SK-N-SH (cell line): ENCODE results near the gene FAM162A. TPM values are rescaled to one million over a fixed set of nuclear protein-coding genes. Genes with fewer than 3 reads are reported as not detected.

ENCODE experiments used
- CTCF ChIA-PET: fragments of 300-600, 350-600 bp; formaldehyde crosslinking; extraction: SDS; loops from one replicate; lab custom pipeline; 2021; lab: Yijun Ruan, JAX
- POLR2A ChIA-PET: fragments of 350-600 bp; sonication (Branson Sonifier 250); formaldehyde crosslinking; extraction: SDS; loops from one replicate; lab custom pipeline; 2020; ENCODE audit warnings: antibody characterized with exemption, inconsistent platforms; lab: Yijun Ruan, JAX
- DNase-seq: peaks from one replicate; pipeline ENCODE4 v3.0.0; 2012
- H2AFZ ChIP-seq: fragments of 200-600 bp; sonication (generic); 2 replicates; pipeline ENCODE4 v1.8.1; 2016; ENCODE audit warnings: antibody characterized with exemption, mild to moderate bottlenecking, low read depth
- H3F3A ChIP-seq: fragments of 200-600 bp; sonication (generic); replicated peaks from 2 replicates; pipeline ENCODE3; 2016; ENCODE audit warnings: antibody characterized with exemption, mild to moderate bottlenecking; ENCODE audit not compliant: insufficient read depth
- H3K27ac ChIP-seq, 2 experiments: fragments of 200-500 bp in 1 of 2; fragments of 200-600 bp in 1 of 2; sonication (Bioruptor generic) in 1 of 2; sonication (generic), shearing (Covaris generic) in 1 of 2; 2 replicates each; pipeline versions ENCODE4 v1.5.1 to v1.6.1; 2014 to 2016; ENCODE audit warnings: low read depth in 2 of 2, inconsistent platforms in 1 of 2, low read length in 1 of 2, mild to moderate bottlenecking in 1 of 2, mixed read lengths in 1 of 2
- H3K27me3 ChIP-seq: fragments of 200-600 bp; sonication (generic), shearing (Covaris generic); 2 replicates; pipeline ENCODE4 v1.6.1; 2016; ENCODE audit warnings: mixed run types; ENCODE audit not compliant: insufficient read depth
- H3K36me3 ChIP-seq, 2 experiments: fragments of 200-500 bp in 1 of 2; fragments of 200-600 bp in 1 of 2; sonication (Bioruptor generic) in 1 of 2; sonication (generic) in 1 of 2; replicated peaks in 1 of 2; 2 replicates each; pipeline versions ENCODE3 to v1.5.1; 2014 to 2016; ENCODE audit warnings: low read length in 1 of 2, mild to moderate bottlenecking in 1 of 2; ENCODE audit not compliant: insufficient read depth in 2 of 2, control insufficient read depth in 1 of 2
- H3K4me1 ChIP-seq, 2 experiments: fragments of 200-500 bp in 1 of 2; fragments of 200-600 bp in 1 of 2; sonication (Bioruptor generic) in 1 of 2; sonication (generic), shearing (Covaris generic) in 1 of 2; 2 replicates each; pipeline versions ENCODE4 v1.5.1 to v1.6.1; 2014 to 2016; ENCODE audit warnings: low read depth in 1 of 2, low read length in 1 of 2, mixed run types in 1 of 2; ENCODE audit not compliant: insufficient read depth in 2 of 2, control insufficient read depth in 1 of 2
- H3K4me2 ChIP-seq: fragments of 200-600 bp; sonication (generic), shearing (Covaris generic); 2 replicates; pipeline ENCODE4 v1.6.1; 2017; ENCODE audit warnings: mixed run types
- H3K4me3 ChIP-seq, 2 experiments: fragments of 200-500 bp in 1 of 2; fragments of 200-600 bp in 1 of 2; sonication (Bioruptor generic) in 1 of 2; sonication (generic), shearing (Covaris generic) in 1 of 2; 2 replicates each; pipeline versions ENCODE4 v1.5.1 to v1.8.1; 2014 to 2016; ENCODE audit warnings: low read depth in 2 of 2, inconsistent platforms in 1 of 2, low read length in 1 of 2, mild to moderate bottlenecking in 1 of 2, mixed read lengths in 1 of 2, moderate library complexity in 1 of 2
- H3K79me2 ChIP-seq: fragments of 200-600 bp; sonication (generic); 2 replicates; pipeline ENCODE4 v1.8.1; 2017; ENCODE audit warnings: mild to moderate bottlenecking; ENCODE audit not compliant: insufficient read depth
- H3K9ac ChIP-seq: fragments of 200-600 bp; sonication (generic); 2 replicates; pipeline ENCODE4 v1.6.1; 2017; ENCODE audit warnings: mixed run types
- H3K9me2 ChIP-seq: fragments of 200-600 bp; sonication (generic); 2 replicates; pipeline ENCODE4 v1.6.1; 2017; ENCODE audit warnings: mixed run types
- H3K9me3 ChIP-seq: fragments of 200-600 bp; sonication (generic); 2 replicates; pipeline ENCODE4 v1.6.1; 2017; ENCODE audit warnings: mixed run types, mild to moderate bottlenecking, moderate library complexity
- H4K20me1 ChIP-seq: fragments of 200-600 bp; sonication (generic); 2 replicates; pipeline ENCODE4 v1.6.1; 2017; ENCODE audit warnings: mild to moderate bottlenecking, mixed run types; ENCODE audit not compliant: insufficient read depth
- CHD2 ChIP-seq: fragments of 150-350 bp; IDR thresholded peaks from 2 replicates; pipeline ENCODE4 v1.6.1; 2018; ENCODE audit warnings: low read length; ENCODE audit not compliant: partially characterized antibody
- EZH2phosphoT487 ChIP-seq: fragments of 200-600 bp; sonication (generic); IDR thresholded peaks from 2 replicates; pipeline ENCODE4 v1.6.1; 2017; ENCODE audit warnings: low read depth, mixed run types, mild to moderate bottlenecking, antibody characterized with exemption, moderate library complexity, borderline replicate concordance
- FOSL2 ChIP-seq: IDR thresholded peaks from 2 replicates; pipeline ENCODE4 v1.4.0; 2012; ENCODE audit warnings: low read depth, mild to moderate bottlenecking, moderate library complexity, borderline replicate concordance
- FOXM1 ChIP-seq: IDR thresholded peaks from 2 replicates; pipeline ENCODE4 v1.4.0; 2012; ENCODE audit warnings: low read depth, mild to moderate bottlenecking
- IRF3 ChIP-seq: fragments of 150-350 bp; IDR thresholded peaks from 2 replicates; pipeline ENCODE4 v1.6.1; 2016; ENCODE audit warnings: mild to moderate bottlenecking, low read depth, low read length
- JUND ChIP-seq: IDR thresholded peaks from 2 replicates; pipeline ENCODE4 v1.4.0; 2012
- MEF2A ChIP-seq: IDR thresholded peaks from 2 replicates; pipeline ENCODE4 v1.4.0; 2012; ENCODE audit warnings: low read depth, borderline replicate concordance
- MXI1 ChIP-seq: IDR thresholded peaks from 2 replicates; pipeline ENCODE4 v1.6.1; 2012; ENCODE audit warnings: mild to moderate bottlenecking, low read depth, low read length, improper control_type of control experiment
- NFIC ChIP-seq: IDR thresholded peaks from 2 replicates; pipeline ENCODE4 v1.4.0; 2012; ENCODE audit warnings: borderline replicate concordance
- PBX3 ChIP-seq: IDR thresholded peaks from 2 replicates; pipeline ENCODE4; 2012
- RAD21 ChIP-seq: IDR thresholded peaks from 2 replicates; pipeline ENCODE4 v1.6.1; 2012; ENCODE audit warnings: mild to moderate bottlenecking, low read length
- RFX5 ChIP-seq: IDR thresholded peaks from 2 replicates; pipeline ENCODE4 v1.6.1; 2012; ENCODE audit warnings: mild to moderate bottlenecking, improper control_type of control experiment, low read length
- TAF1 ChIP-seq: IDR thresholded peaks from 2 replicates; pipeline ENCODE4 v1.6.1; 2012; ENCODE audit warnings: low read depth, mild to moderate bottlenecking, low read length, moderate library complexity, borderline replicate concordance
- USF1 ChIP-seq: IDR thresholded peaks from 2 replicates; pipeline ENCODE4 v1.4.0; 2012; ENCODE audit warnings: low read depth, borderline replicate concordance
- ZBTB33 ChIP-seq: IDR thresholded peaks from 2 replicates; pipeline ENCODE4 v1.4.0; 2012; ENCODE audit warnings: low read depth, borderline replicate concordance
- WGBS: methylation state at CpG from one replicate; pipeline ENCODE4 v1.1.6; 2017; ENCODE audit warnings: low lambda C conversion rate; 5-methylcytosine and 5-hydroxymethylcytosine counted together
- polyA plus RNA-seq, 3 experiments: library from polyadenylated mRNA; depleted of rRNA; stranded (reverse); fragments of >200 nt; gene quantifications; 2 replicates each; pipeline ENCODE4 v1.2.3, GENCODE V29; 2012

The FAM162A gene
- polyA plus RNA-seq, 1 of the 3 experiments (the other 2 are of a cell fraction) = 35.1 TPM

DNA sequence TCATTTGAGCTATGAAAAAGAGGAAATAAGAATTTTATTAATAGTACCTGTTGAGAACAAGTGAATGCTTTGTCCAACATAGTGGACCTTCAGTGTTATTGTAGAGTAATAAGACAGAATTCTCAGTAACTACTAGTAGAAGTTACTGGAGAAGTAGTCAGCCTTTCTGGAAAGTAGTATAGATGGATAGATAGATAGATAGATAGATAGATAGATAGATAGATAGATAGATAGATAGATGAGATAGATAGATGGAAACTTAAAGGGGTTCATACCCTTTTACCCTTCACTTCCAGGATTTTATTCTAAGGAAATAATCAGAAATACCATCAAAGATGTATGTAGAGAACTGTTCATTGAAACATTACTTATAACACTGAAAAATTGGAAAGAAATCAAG is 5.2 kb downstream of the FAM162A start:
- no peak overlapping the region for H3K4me2 ChIP-seq
- no peaks in the 10 kb centered on the region for H3K9me2 ChIP-seq
- H3K27ac ChIP-seq = no peak overlapping the region
- H3K9me3 ChIP-seq = no peaks in the 10 kb centered on the region
- ChIA-PET CTCF (interaction anchor here (1.1 to 2.6 kb wide), 2 partner anchors 13 to 290 kb away, joined by 3 to 11 read pairs; no protein-coding TSS in a partner anchor), POLR2A (no interaction called here)
- H3K4me3 ChIP-seq = no peak overlapping the region
- DNase-seq = no peak
- H3K79me2 ChIP-seq = peaks cover 6% of the 10 kb centered on the region; the same call in 1 of the 2 replicates
- H2AFZ ChIP-seq = no peak overlapping the region
- H3K27me3 ChIP-seq = no peaks in the 10 kb centered on the region
- TF ChIP-seq MEF2A = no peak
- no peak for TF ChIP-seq TAF1
- no peak for TF ChIP-seq USF1
- TF ChIP-seq PBX3 = no peak
- no peak for TF ChIP-seq JUND
- H3K9ac ChIP-seq = no peak overlapping the region
- peaks cover 0 to 2% of the 10 kb centered on the region in 2 experiments for H3K36me3 ChIP-seq
- H3K4me1 ChIP-seq = peaks cover 2 to 5% of the 10 kb centered on the region in 2 experiments; a peak in 3 of 4 replicates
- H4K20me1 ChIP-seq = no peaks in the 10 kb centered on the region
- H3F3A ChIP-seq = no peaks in the 10 kb centered on the region

DNA sequence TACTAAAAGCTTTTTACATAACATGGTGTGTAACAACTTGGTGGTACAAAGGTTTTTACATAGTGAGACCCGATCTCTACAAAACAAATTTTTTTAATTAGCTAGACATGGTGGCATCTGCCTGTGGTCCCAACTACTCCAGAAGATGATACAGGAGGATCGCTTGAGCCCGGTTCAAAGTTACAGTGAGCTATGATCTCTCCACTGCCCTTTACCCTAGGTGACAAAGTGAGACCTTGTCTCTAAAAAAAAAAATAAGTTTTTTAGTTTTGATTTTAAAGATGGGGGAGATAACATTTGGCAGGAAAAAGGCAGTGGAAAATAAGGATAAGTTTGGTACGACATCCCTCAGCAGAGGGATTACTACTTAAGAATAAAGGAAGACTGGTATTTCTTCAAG is 5.9 kb downstream of the FAM162A start:
- Histone ChIP-seq H3F3A (no peaks in the 10 kb centered on the region), H2AFZ (no peak overlapping the region), H3K79me2 (peaks cover 6% of the 10 kb centered on the region; the same call in 1 of the 2 replicates), H3K4me1 (peaks cover 2 to 9% of the 10 kb centered on the region in 2 experiments; a peak in 3 of 4 replicates), H3K4me3 (no peak overlapping the region), H3K4me2 (no peak overlapping the region), H3K27ac (no peak overlapping the region), H3K36me3 (peaks cover 0 to 2% of the 10 kb centered on the region in 2 experiments), H4K20me1 (no peaks in the 10 kb centered on the region), H3K27me3 (no peaks in the 10 kb centered on the region), H3K9me2 (no peaks in the 10 kb centered on the region), H3K9ac (no peak overlapping the region), H3K9me3 (no peaks in the 10 kb centered on the region)
- TF ChIP-seq IRF3 (no peak), FOSL2 (no peak), RFX5 (no peak), NFIC (no peak), MEF2A (no peak), RAD21 (no peak), FOXM1 (no peak), ZBTB33 (no peak), MXI1 (no peak), CHD2 (no peak), EZH2phosphoT487 (no peak)
- CTCF ChIA-PET = interaction anchor here (1.1 to 2.6 kb wide), 2 partner anchors 12 to 289 kb away, joined by 3 to 11 read pairs; no protein-coding TSS in a partner anchor
- POLR2A ChIA-PET = no interaction called here
- WGBS = 93% methylated on average over 4 of the region's 4 CpGs
- DNase-seq = no peak
